GM12873 (cell line): ENCODE measurements around the gene SLC12A6.

Source experiments
- CTCF ChIP-seq: IDR thresholded peaks from 2 replicates; pipeline ENCODE4 v1.5.1; 2012; ENCODE audit warnings: low read depth, mild to moderate bottlenecking, moderate library complexity, low read length, control low read depth; ENCODE audit not compliant: insufficient read depth; ENCODE audit errors: missing control alignments

Gene SLC12A6

GRCh38 chr15:34336991-34337556 is 507 bp downstream of the SLC12A6 start:
- no peak for TF ChIP-seq CTCF

- no peak for TF ChIP-seq CTCF
These were observed 1.2 kb downstream of the SLC12A6 start for GRCh38 chr15:34336231-34336990.

GRCh38 chr15:34335176-34336032 is 2.2 kb downstream of the SLC12A6 start:
- no peak for TF ChIP-seq CTCF

- TF ChIP-seq CTCF: no peak
These were observed 2.9 kb downstream of the SLC12A6 start for GRCh38 chr15:34334672-34335071.

- no peak for TF ChIP-seq CTCF
These were observed 4.9 kb downstream of the SLC12A6 start for GRCh38 chr15:34332553-34333120.

GRCh38 chr15:34331809-34332208 is 5.8 kb downstream of the SLC12A6 start:
- no peak for TF ChIP-seq CTCF

GRCh38 chr15:34330279-34330678 is 7.3 kb downstream of the SLC12A6 start:
- no peak for TF ChIP-seq CTCF
